ENCODE measurements around the gene MAML2.

GRCh38 chr11:95993438-95994298 lies 349.3 kb downstream of the MAML2 start:
- no peak for TF ChIP-seq CTCF (IDR thresholded peaks at IDR 0.05)
- no peak for TF ChIP-seq ZFX (IDR thresholded peaks at IDR 0.05; ENCODE audit: borderline replicate concordance)

Data from 22Rv1 (cell line).